KMS-11 (cell line): ENCODE results near the gene NKAIN2.

Experiments
- H2AFZ ChIP-seq: fragments of 200-600 bp; sonication (generic); 2 replicates; pipeline ENCODE4 v1.6.1; 2016; ENCODE audit warnings: antibody characterized with exemption, mixed run types, low read depth
- H3K27ac ChIP-seq: fragments of 200-600 bp; sonication (generic); 2 replicates; pipeline ENCODE4 v1.6.1; 2016; ENCODE audit warnings: mild to moderate bottlenecking, mixed run types
- H3K27me3 ChIP-seq: fragments of 200-600 bp; sonication (generic); 2 replicates; pipeline ENCODE4 v1.6.1; 2017; ENCODE audit warnings: mild to moderate bottlenecking, low read depth, mixed run types, moderate library complexity; ENCODE audit not compliant: insufficient read depth
- H3K36me3 ChIP-seq: fragments of 200-600 bp; sonication (generic); 2 replicates; pipeline ENCODE4 v1.6.1; 2017; ENCODE audit warnings: mild to moderate bottlenecking, mixed run types; ENCODE audit not compliant: insufficient read depth
- H3K4me1 ChIP-seq: fragments of 200-600 bp; sonication (generic); 2 replicates; pipeline ENCODE4 v1.6.1; 2016; ENCODE audit warnings: mild to moderate bottlenecking, low read depth, mixed run types; ENCODE audit not compliant: poor library complexity, severe bottlenecking
- H3K4me2 ChIP-seq: fragments of 200-600 bp; sonication (generic); 2 replicates; pipeline ENCODE4 v1.7.0; 2016; ENCODE audit warnings: mild to moderate bottlenecking, mixed run types
- H3K4me3 ChIP-seq: fragments of 200-600 bp; sonication (generic); IDR thresholded peaks from 2 replicates; pipeline ENCODE4 v1.6.1; 2017; ENCODE audit warnings: low read depth, low read length, mixed read lengths; ENCODE audit not compliant: insufficient read depth
- H3K79me2 ChIP-seq: fragments of 200-600 bp; sonication (generic); 2 replicates; pipeline ENCODE4 v1.6.1; 2016; ENCODE audit warnings: low read depth, mixed run types; ENCODE audit not compliant: insufficient read depth
- H3K9ac ChIP-seq: fragments of 200-600 bp; sonication (generic); 2 replicates; pipeline ENCODE4 v1.6.1; 2016; ENCODE audit warnings: mild to moderate bottlenecking, mixed run types
- H4K20me1 ChIP-seq: fragments of 200-600 bp; sonication (generic); 2 replicates; pipeline ENCODE4 v1.6.1; 2016; ENCODE audit warnings: mild to moderate bottlenecking, mixed run types; ENCODE audit not compliant: insufficient read depth
- TF ChIP-seq, protein P1 (sequence below): fragments of 200-600 bp; sonication (generic); conservative IDR thresholded peaks from 2 replicates; pipeline ENCODE4 v1.6.1; 2017; ENCODE audit warnings: low read depth, mild to moderate bottlenecking, antibody characterized with exemption, low read length, moderate library complexity, mixed read lengths

The NKAIN2 gene

DNA sequence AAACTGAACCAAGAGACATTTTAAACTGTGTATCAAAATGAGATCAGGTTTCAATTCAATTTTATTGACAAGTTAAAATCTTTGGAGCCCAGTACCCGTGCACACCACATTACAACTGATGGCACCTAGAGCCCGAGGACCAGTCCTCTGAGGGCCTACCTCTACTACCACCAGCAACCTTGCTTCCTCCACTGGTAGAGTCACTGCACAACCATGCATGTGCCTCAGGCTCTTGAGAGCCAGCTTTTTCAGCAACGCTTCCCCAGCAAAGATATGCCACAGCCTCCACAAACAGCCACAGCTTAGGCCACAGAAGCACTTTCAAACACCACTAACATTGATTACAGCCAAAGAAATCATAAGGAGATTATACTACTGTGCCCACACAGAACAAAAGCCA is 830.0 kb downstream of the NKAIN2 start:
- H4K20me1 ChIP-seq, result no peaks in the 10 kb centered on the region
- TF ChIP-seq, protein P1, sequence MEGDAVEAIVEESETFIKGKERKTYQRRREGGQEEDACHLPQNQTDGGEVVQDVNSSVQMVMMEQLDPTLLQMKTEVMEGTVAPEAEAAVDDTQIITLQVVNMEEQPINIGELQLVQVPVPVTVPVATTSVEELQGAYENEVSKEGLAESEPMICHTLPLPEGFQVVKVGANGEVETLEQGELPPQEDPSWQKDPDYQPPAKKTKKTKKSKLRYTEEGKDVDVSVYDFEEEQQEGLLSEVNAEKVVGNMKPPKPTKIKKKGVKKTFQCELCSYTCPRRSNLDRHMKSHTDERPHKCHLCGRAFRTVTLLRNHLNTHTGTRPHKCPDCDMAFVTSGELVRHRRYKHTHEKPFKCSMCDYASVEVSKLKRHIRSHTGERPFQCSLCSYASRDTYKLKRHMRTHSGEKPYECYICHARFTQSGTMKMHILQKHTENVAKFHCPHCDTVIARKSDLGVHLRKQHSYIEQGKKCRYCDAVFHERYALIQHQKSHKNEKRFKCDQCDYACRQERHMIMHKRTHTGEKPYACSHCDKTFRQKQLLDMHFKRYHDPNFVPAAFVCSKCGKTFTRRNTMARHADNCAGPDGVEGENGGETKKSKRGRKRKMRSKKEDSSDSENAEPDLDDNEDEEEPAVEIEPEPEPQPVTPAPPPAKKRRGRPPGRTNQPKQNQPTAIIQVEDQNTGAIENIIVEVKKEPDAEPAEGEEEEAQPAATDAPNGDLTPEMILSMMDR, result no peak

DNA sequence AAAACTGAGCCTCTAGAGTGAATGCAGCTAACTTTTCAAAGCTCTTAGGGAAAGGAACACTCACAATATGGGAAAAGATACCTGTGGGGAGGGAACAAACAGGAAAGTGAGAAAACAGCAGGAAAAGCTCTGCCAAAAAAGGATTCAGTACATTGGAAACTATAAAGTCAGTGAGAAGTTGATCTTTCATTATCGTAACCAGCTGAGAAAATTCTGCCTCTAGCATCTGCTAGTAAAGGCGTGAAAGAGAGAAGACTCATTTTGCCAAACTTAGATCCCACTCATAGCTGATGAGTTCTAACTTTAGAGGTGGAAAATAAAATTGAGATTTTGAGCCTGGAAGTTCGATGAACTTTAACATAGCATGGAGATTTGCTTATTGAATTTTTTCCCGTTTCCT is 836.8 kb downstream of the NKAIN2 start:
- Histone ChIP-seq H3K27me3 (no peaks in the 10 kb centered on the region), H4K20me1 (no peaks in the 10 kb centered on the region), H3K79me2 (no peaks in the 10 kb centered on the region), H3K27ac (no peak overlapping the region), H3K4me2 (no peak overlapping the region), H3K9ac (no peak overlapping the region), H3K36me3 (no peaks in the 10 kb centered on the region), H2AFZ (no peak overlapping the region), H3K4me3 (no peak overlapping the region), H3K4me1 (no peaks in the 10 kb centered on the region)
- TF ChIP-seq, protein P1, result no peak

More for the DNA sequence above, 830.0 kb downstream of the NKAIN2 start:
- Histone ChIP-seq H3K9ac (no peak overlapping the region), H3K4me2 (no peak overlapping the region), H3K27me3 (no peaks in the 10 kb centered on the region), H2AFZ (no peak overlapping the region), H3K4me1 (no peaks in the 10 kb centered on the region), H3K27ac (no peak overlapping the region), H3K79me2 (no peaks in the 10 kb centered on the region), H3K4me3 (no peak overlapping the region), H3K36me3 (no peaks in the 10 kb centered on the region)

DNA sequence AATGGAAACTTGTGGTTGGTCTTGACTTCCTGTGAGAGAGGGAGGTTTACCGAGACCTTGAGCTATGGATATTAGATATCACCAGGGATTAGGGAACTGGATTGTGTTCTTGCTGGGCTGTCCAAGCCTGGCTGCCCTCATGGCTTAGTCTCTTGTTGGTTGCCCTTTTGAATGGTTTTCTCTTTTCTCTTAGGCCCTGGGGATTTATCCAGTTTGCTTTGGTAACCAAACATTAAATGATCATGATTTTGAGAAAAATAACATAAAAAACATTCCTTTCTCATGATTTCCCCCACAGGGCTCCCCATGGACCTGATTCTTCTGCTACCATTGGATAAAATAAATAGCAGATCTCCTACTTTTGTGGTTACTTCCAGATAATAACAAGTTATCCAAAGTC is 852.2 kb downstream of the NKAIN2 start:
- Histone ChIP-seq H3K27me3 (no peaks in the 10 kb centered on the region), H3K36me3 (no peaks in the 10 kb centered on the region), H3K27ac (no peak overlapping the region), H3K79me2 (no peaks in the 10 kb centered on the region), H3K4me2 (no peak overlapping the region), H3K9ac (no peak overlapping the region), H3K4me3 (no peak overlapping the region), H4K20me1 (no peaks in the 10 kb centered on the region), H3K4me1 (no peaks in the 10 kb centered on the region), H2AFZ (no peak overlapping the region)
- TF ChIP-seq, protein P1, result no peak

DNA sequence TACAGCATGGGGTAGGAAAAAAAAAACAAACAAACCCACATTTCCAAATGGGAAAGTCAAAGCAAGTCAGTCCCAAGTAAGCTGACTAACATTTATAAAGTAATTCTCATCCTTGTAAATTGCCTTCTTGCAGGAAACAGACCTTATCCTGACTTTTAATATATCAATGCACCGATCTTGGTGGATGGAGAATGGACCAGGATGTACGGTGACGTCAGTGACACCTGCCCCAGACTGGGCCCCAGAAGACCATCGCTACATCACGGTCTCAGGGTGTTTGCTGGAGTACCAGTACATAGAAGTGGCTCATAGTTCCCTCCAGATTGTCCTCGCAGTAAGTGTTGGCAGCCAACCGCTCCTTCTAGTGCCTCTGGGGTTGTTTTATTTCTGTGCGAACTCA is 854.4 kb downstream of the NKAIN2 start:
- Histone ChIP-seq H3K36me3 (no peaks in the 10 kb centered on the region), H3K4me3 (no peak overlapping the region), H3K4me2 (no peak overlapping the region), H3K27ac (no peak overlapping the region), H3K9ac (no peak overlapping the region), H3K79me2 (no peaks in the 10 kb centered on the region), H2AFZ (no peak overlapping the region), H3K27me3 (no peaks in the 10 kb centered on the region), H3K4me1 (no peaks in the 10 kb centered on the region), H4K20me1 (no peaks in the 10 kb centered on the region)
- TF ChIP-seq, protein P1, result no peak
